ENCODE measurements around the gene AK4. TPM values are rescaled to one million over a fixed set of nuclear protein-coding genes. Genes with fewer than 3 reads are reported as not detected.

Gene AK4
- total and polyA plus RNA-seq, 2 of the 4 experiments (the other 2 are of a cell fraction), result 12.4 to 30.3 TPM

DNA sequence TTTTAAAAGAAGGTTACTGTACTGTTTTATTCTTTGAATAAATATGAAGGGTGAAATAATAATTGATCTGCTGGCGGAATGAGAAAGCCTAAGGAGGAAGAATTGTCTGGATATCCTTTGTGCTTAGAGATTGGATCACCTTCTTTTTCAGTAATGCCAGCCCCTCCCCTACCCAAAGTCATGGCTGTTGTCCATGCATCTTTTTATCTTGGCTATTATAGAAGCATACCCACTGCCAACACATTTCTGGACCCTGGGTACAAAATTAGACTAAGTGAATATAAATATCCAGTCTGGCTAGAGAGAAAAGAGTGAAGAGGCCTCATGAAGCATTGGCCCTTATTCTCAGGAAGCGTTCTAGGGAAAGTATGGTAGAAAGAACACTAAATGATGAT, 28.1 kb downstream of the AK4 start:
- H3K9me1 ChIP-seq (ENCODE audit: insufficient read depth, low read length), result no peaks in the 10 kb centered on the region
- H3K79me1 ChIP-seq (ENCODE audit: low read depth in 1 of 2, low read length in 2 of 2), result peaks cover 0 to 29% of the 10 kb centered on the region in 2 experiments; a peak in 2 of 4 replicates
- H2AK5ac ChIP-seq (ENCODE audit: low read depth, low read length), result no peak overlapping the region
- no peak overlapping the region for H2BK15ac ChIP-seq (ENCODE audit: low read depth, low read length)
- no peak overlapping the region for H4K5ac ChIP-seq (ENCODE audit: low read depth, low read length)
- no peak overlapping the region for H3K4me2 ChIP-seq (ENCODE audit: low read depth, low read length)
- intact Hi-C loops (cut with micrococcal nuclease) (no loop called here), in situ Hi-C loops (cut with MboI; ENCODE audit: low sequenced_read_pairs) (no loop called here), dilution Hi-C loops (cut with HindIII; ENCODE audit: low sequenced_read_pairs, unreplicated experiment) (no loop called here)
- no peaks in the 10 kb centered on the region for H3K9me3 ChIP-seq (ENCODE audit: control insufficient read depth, insufficient read depth, low read length)
- no peak overlapping the region for H3K56ac ChIP-seq (ENCODE audit: extremely low read depth, insufficient read depth, low read length)
- no peak overlapping the region for H3K4me3 ChIP-seq (ENCODE audit: insufficient read depth, low read depth, low read length)
- CTCF ChIA-PET, result no interaction called here
- no peak overlapping the region for H2AFZ ChIP-seq (replicated peaks; ENCODE audit: low read length, poor library complexity)
- ATAC-seq (ENCODE audit: low read depth) (no peak), DNase-seq (no peak)
- no peak overlapping the region for H2AK9ac ChIP-seq (replicated peaks; ENCODE audit: low read depth, low read length, poor library complexity)
- no peaks in the 10 kb centered on the region; the same call in 1 of the 2 replicates for H3K36me3 ChIP-seq (ENCODE audit: control insufficient read depth, insufficient read depth, low read length)
- TF ChIP-seq FOS (IDR thresholded peaks at IDR 0.05; ENCODE audit: low read depth, low read length) (no peak), RAD21 (IDR thresholded peaks at IDR 0.05; ENCODE audit: low read length) (no peak), SMC3 (IDR thresholded peaks at IDR 0.05; ENCODE audit: low read depth, low read length) (no peak), ELK1 (IDR thresholded peaks at IDR 0.05; ENCODE audit: borderline replicate concordance, low read depth, low read length) (no peak), CEBPB (IDR thresholded peaks at IDR 0.05; ENCODE audit: low read depth, low read length) (no peak), CHD1 (IDR thresholded peaks at IDR 0.05; ENCODE audit: low read depth, low read length) (no peak), MAZ (IDR thresholded peaks at IDR 0.05; ENCODE audit: borderline replicate concordance, low read depth, low read length) (no peak), POLR2A (IDR thresholded peaks at IDR 0.05; ENCODE audit: low read depth, low read length) (no peak), RCOR1 (IDR thresholded peaks at IDR 0.05; ENCODE audit: insufficient replicate concordance, low read length) (no peak), CTCF (conservative IDR thresholded peaks at IDR 0.05; ENCODE audit: low read depth, low read length) (no peak), RFX5 (IDR thresholded peaks at IDR 0.05; ENCODE audit: low read depth, low read length) (no peak), MXI1 (IDR thresholded peaks at IDR 0.05; ENCODE audit: borderline replicate concordance, low read depth, low read length) (no peak)
- H4K20me1 ChIP-seq (ENCODE audit: insufficient read depth, low read length), result peaks cover 11% of the 10 kb centered on the region
- H3K23ac ChIP-seq (ENCODE audit: low read depth, low read length), result no peak overlapping the region
- H4K91ac ChIP-seq (ENCODE audit: insufficient read depth, low read depth, low read length), result no peak overlapping the region; the same call in 1 of the 2 replicates
- no peak overlapping the region for H2BK5ac ChIP-seq (ENCODE audit: low read depth, low read length, poor library complexity, severe bottlenecking)
- no peak overlapping the region for H2BK20ac ChIP-seq (ENCODE audit: low read depth, low read length)
- no peak overlapping the region for H3K18ac ChIP-seq (ENCODE audit: low read depth, low read length)
- H3K27ac ChIP-seq (ENCODE audit: insufficient read depth, low read length), result no peak overlapping the region
- no peak overlapping the region for H3K14ac ChIP-seq (replicated peaks; ENCODE audit: low read depth, low read length)
- peaks cover 4% of the 10 kb centered on the region; the same call in 1 of the 2 replicates for H3K27me3 ChIP-seq (ENCODE audit: control insufficient read depth, insufficient read depth, low read length)
- WGBS, 2 experiments (ENCODE audit: extremely low coverage in 2 of 2, insufficient read length in 1 of 2), result no CpG with 5 or more reads among the region's 2 CpGs
- H3K4ac ChIP-seq (ENCODE audit: low read depth, low read length), result no peak overlapping the region
- no TSS peak for BruUV-seq (replicated peaks)
- no peak overlapping the region for H3K9ac ChIP-seq (ENCODE audit: low read depth, low read length)
- H4K8ac ChIP-seq (ENCODE audit: low read depth in 2 of 2, low read length in 2 of 2), result no peak overlapping the region
- no peak overlapping the region for H2BK120ac ChIP-seq (ENCODE audit: low read depth, low read length)
- peaks cover 11% of the 10 kb centered on the region; the same call in 1 of the 2 replicates for H3K4me1 ChIP-seq (ENCODE audit: control insufficient read depth, insufficient read depth, low read length)
- POLR2A ChIA-PET (ENCODE audit: unreplicated experiment), result no interaction called here

Data from IMR-90 (cell line).